ENCODE measurements around the gene CFAP210.

The CFAP210 gene

GRCh38 chr2:169713331-169713730 lies 19.1 kb upstream of the CFAP210 start:
- TF ChIP-seq FOXP2 (optimal IDR thresholded peaks at IDR 0.05; ENCODE audit: borderline replicate concordance, extremely low read depth, extremely low read length, insufficient read depth) (no peak), TAF1 (IDR thresholded peaks at IDR 0.05; ENCODE audit: borderline replicate concordance, insufficient read depth, low read length) (no peak), REST (IDR thresholded peaks at IDR 0.05; ENCODE audit: insufficient read depth in 1 of 2, low read depth in 2 of 2, low read length in 2 of 2) (no peak)

- TF ChIP-seq FOXP2 (optimal IDR thresholded peaks at IDR 0.05; ENCODE audit: borderline replicate concordance, extremely low read depth, extremely low read length, insufficient read depth) (no peak), POLR2AphosphoS5 (IDR thresholded peaks at IDR 0.05; ENCODE audit: low read depth, low read length) (no peak), SIN3A (IDR thresholded peaks at IDR 0.05; ENCODE audit: borderline replicate concordance, insufficient read depth, low read length) (no peak), REST (IDR thresholded peaks at IDR 0.05; ENCODE audit: insufficient read depth in 1 of 2, low read depth in 2 of 2, low read length in 2 of 2) (no peak), TAF1 (IDR thresholded peaks at IDR 0.05; ENCODE audit: borderline replicate concordance, insufficient read depth, low read length) (no peak)
Observed at GRCh38 chr2:169712791-169713227, 18.6 kb upstream of the CFAP210 start.

GRCh38 chr2:169711751-169712509 lies 17.7 kb upstream of the CFAP210 start:
- TF ChIP-seq FOXP2 (optimal IDR thresholded peaks at IDR 0.05; ENCODE audit: borderline replicate concordance, extremely low read depth, extremely low read length, insufficient read depth), result no peak
- no peak for TF ChIP-seq REST (IDR thresholded peaks at IDR 0.05; ENCODE audit: insufficient read depth in 1 of 2, low read depth in 2 of 2, low read length in 2 of 2)
- TF ChIP-seq SIN3A (IDR thresholded peaks at IDR 0.05; ENCODE audit: borderline replicate concordance, insufficient read depth, low read length), result no peak

DNA sequence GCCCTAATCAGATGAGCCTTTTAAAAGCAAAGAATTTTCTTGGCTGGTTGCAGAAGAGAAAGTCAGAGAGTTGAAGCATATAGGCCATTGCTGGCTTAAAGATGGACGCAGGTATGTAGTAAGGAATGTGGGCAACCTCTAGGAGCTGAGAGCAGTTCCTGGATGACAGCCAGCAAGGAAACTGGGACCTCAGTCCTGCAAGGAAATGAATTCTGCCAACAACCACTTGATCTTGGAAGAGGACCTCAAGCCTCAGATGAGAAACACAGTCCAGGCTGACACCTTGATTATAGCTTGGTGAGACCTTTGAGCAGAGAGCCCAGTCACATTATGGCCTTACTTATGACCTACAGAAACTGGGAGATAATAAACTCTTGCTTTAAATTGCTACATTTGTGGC lies 15.8 kb upstream of the CFAP210 start:
- TF ChIP-seq FOXP2 (optimal IDR thresholded peaks at IDR 0.05; ENCODE audit: borderline replicate concordance, extremely low read depth, extremely low read length, insufficient read depth), result no peak
- no peak for TF ChIP-seq REST (IDR thresholded peaks at IDR 0.05; ENCODE audit: insufficient read depth in 1 of 2, low read depth in 2 of 2, low read length in 2 of 2)
- TF ChIP-seq SIN3A (IDR thresholded peaks at IDR 0.05; ENCODE audit: borderline replicate concordance, insufficient read depth, low read length), result no peak
- TF ChIP-seq TAF1 (IDR thresholded peaks at IDR 0.05; ENCODE audit: borderline replicate concordance, insufficient read depth, low read length), result no peak
- no peak for TF ChIP-seq POLR2AphosphoS5 (IDR thresholded peaks at IDR 0.05; ENCODE audit: low read depth, low read length)

GRCh38 chr2:169709331-169709730 lies 15.1 kb upstream of the CFAP210 start:
- no peak for TF ChIP-seq REST (IDR thresholded peaks at IDR 0.05; ENCODE audit: insufficient read depth in 1 of 2, low read depth in 2 of 2, low read length in 2 of 2)
- no peak for TF ChIP-seq SIN3A (IDR thresholded peaks at IDR 0.05; ENCODE audit: borderline replicate concordance, insufficient read depth, low read length)
- TF ChIP-seq POLR2AphosphoS5 (IDR thresholded peaks at IDR 0.05; ENCODE audit: low read depth, low read length), result no peak
- no peak for TF ChIP-seq TAF1 (IDR thresholded peaks at IDR 0.05; ENCODE audit: borderline replicate concordance, insufficient read depth, low read length)
- no peak for TF ChIP-seq FOXP2 (optimal IDR thresholded peaks at IDR 0.05; ENCODE audit: borderline replicate concordance, extremely low read depth, extremely low read length, insufficient read depth)
